ENCODE data around the gene USP6. TPM values are rescaled to one million over a fixed set of nuclear protein-coding genes. Genes with fewer than 3 reads are reported as not detected.

Gene USP6
- polyA plus RNA-seq, 1 experiment = not detected

- no peaks in the 10 kb centered on the region for H3K27me3 ChIP-seq (ENCODE audit: control insufficient read depth, insufficient read depth, low read length)
- ChIA-PET POLR2A (no interaction called here), CTCF (no interaction called here)
- no peak for TF ChIP-seq CTCF (IDR thresholded peaks at IDR 0.05; ENCODE audit: low read depth, low read length)
- no peak overlapping the region for H3K4me3 ChIP-seq (ENCODE audit: low read depth, low read length)
- H3K9me3 ChIP-seq (ENCODE audit: control insufficient read depth, insufficient read depth, low read length) = peaks cover 68% of the 10 kb centered on the region
- no peak overlapping the region for H3K27ac ChIP-seq (ENCODE audit: low read depth, low read length)
- no peak for DNase-seq (ENCODE audit: low read depth, low spot score)
Measured at GRCh38 chr17:5179003-5179402, 63.2 kb downstream of the USP6 start.

GRCh38 chr17:5181509-5182305, 65.9 kb downstream of the USP6 start:
- no peak for TF ChIP-seq CTCF (IDR thresholded peaks at IDR 0.05; ENCODE audit: low read depth, low read length)
- Histone ChIP-seq H3K4me3 (ENCODE audit: low read depth, low read length) (no peak overlapping the region), H3K9me3 (ENCODE audit: control insufficient read depth, insufficient read depth, low read length) (peaks cover 74% of the 10 kb centered on the region), H3K27me3 (ENCODE audit: control insufficient read depth, insufficient read depth, low read length) (no peaks in the 10 kb centered on the region), H3K27ac (ENCODE audit: low read depth, low read length) (no peak overlapping the region)
- POLR2A ChIA-PET = no interaction called here
- DNase-seq (ENCODE audit: low read depth, low spot score) = no peak
- CTCF ChIA-PET = interaction anchor here (0.9 kb wide), 1 partner anchor 10 kb away, joined by 3 read pairs; the partner anchor contains the start of gene ZNF594

- DNase-seq (ENCODE audit: low read depth, low spot score) = no peak
- Histone ChIP-seq H3K27me3 (ENCODE audit: control insufficient read depth, insufficient read depth, low read length) (no peaks in the 10 kb centered on the region), H3K27ac (ENCODE audit: low read depth, low read length) (no peak overlapping the region), H3K9me3 (ENCODE audit: control insufficient read depth, insufficient read depth, low read length) (peaks cover 74% of the 10 kb centered on the region), H3K4me3 (ENCODE audit: low read depth, low read length) (no peak overlapping the region)
- POLR2A ChIA-PET = no interaction called here
- TF ChIP-seq CTCF (IDR thresholded peaks at IDR 0.05; ENCODE audit: low read depth, low read length) = no peak
- CTCF ChIA-PET = interaction anchor here (0.9 kb wide), 1 partner anchor 9 kb away, joined by 3 read pairs; the partner anchor contains the start of gene ZNF594
Measured at GRCh38 chr17:5182597-5183409, 67.0 kb downstream of the USP6 start.

GRCh38 chr17:5183410-5183793, 67.6 kb downstream of the USP6 start:
- Histone ChIP-seq H3K9me3 (ENCODE audit: control insufficient read depth, insufficient read depth, low read length) (peaks cover 76% of the 10 kb centered on the region), H3K4me3 (ENCODE audit: low read depth, low read length) (no peak overlapping the region), H3K27ac (ENCODE audit: low read depth, low read length) (no peak overlapping the region), H3K27me3 (ENCODE audit: control insufficient read depth, insufficient read depth, low read length) (no peaks in the 10 kb centered on the region)
- CTCF ChIA-PET = no interaction called here
- POLR2A ChIA-PET = no interaction called here
- no peak for DNase-seq (ENCODE audit: low read depth, low spot score)
- TF ChIP-seq CTCF (IDR thresholded peaks at IDR 0.05; ENCODE audit: low read depth, low read length) = no peak

- CTCF ChIA-PET = no interaction called here
- no peaks in the 10 kb centered on the region for H3K27me3 ChIP-seq (ENCODE audit: control insufficient read depth, insufficient read depth, low read length)
- DNase-seq (ENCODE audit: low read depth, low spot score) = no peak
- H3K27ac ChIP-seq (ENCODE audit: low read depth, low read length) = no peak overlapping the region
- H3K9me3 ChIP-seq (ENCODE audit: control insufficient read depth, insufficient read depth, low read length) = peaks cover 78% of the 10 kb centered on the region
- POLR2A ChIA-PET = no interaction called here
- no peak for TF ChIP-seq CTCF (IDR thresholded peaks at IDR 0.05; ENCODE audit: low read depth, low read length)
- H3K4me3 ChIP-seq (ENCODE audit: low read depth, low read length) = no peak overlapping the region
Measured at GRCh38 chr17:5184288-5184687, 68.5 kb downstream of the USP6 start.

All from AG04450 (cell line).